Measurements from ENCODE around the gene WDR1.
A peak's percentile ranks its signal among the peaks of the same experiment; 100 is the strongest.

Gene WDR1

GRCh38 chr4:10097906-10098779, 18.5 kb downstream of the WDR1 start:
- DNase-seq, result no peak

- no peak for DNase-seq
These were observed 19.6 kb downstream of the WDR1 start for GRCh38 chr4:10096978-10097335.

GRCh38 chr4:10096201-10096977, 20.2 kb downstream of the WDR1 start:
- peak; percentile 17 to 65 (median 48) for DNase-seq

GRCh38 chr4:10095296-10095991, 21.2 kb downstream of the WDR1 start:
- no peak for DNase-seq

GRCh38 chr4:10094841-10095240, 21.8 kb downstream of the WDR1 start:
- no peak for DNase-seq

- DNase-seq, result no peak
These were observed 22.6 kb downstream of the WDR1 start for GRCh38 chr4:10093801-10094552.

- DNase-seq, result no peak
These were observed 23.4 kb downstream of the WDR1 start for GRCh38 chr4:10093271-10093621.

GRCh38 chr4:10092481-10093270, 23.9 kb downstream of the WDR1 start:
- no peak for DNase-seq

- DNase-seq, result no peak
These were observed 24.9 kb downstream of the WDR1 start for GRCh38 chr4:10091531-10092181.

- no peak for DNase-seq
These were observed 25.9 kb downstream of the WDR1 start for GRCh38 chr4:10090467-10091250.

GRCh38 chr4:10089346-10089745, 27.3 kb downstream of the WDR1 start:
- no peak for DNase-seq

GRCh38 chr4:10088135-10089010, 28.2 kb downstream of the WDR1 start:
- no peak for DNase-seq

GRCh38 chr4:10087152-10087791, 29.3 kb downstream of the WDR1 start:
- DNase-seq, result no peak

- DNase-seq, result no peak
These were observed 30.0 kb downstream of the WDR1 start for GRCh38 chr4:10086506-10087120.

- no peak for DNase-seq
These were observed 30.6 kb downstream of the WDR1 start for GRCh38 chr4:10085828-10086505.

GRCh38 chr4:10085386-10085785, 31.2 kb downstream of the WDR1 start:
- DNase-seq, result no peak

- DNase-seq, result no peak
These were observed 31.8 kb downstream of the WDR1 start for GRCh38 chr4:10084651-10085358.

Measured in activated naive CD4-positive, alpha-beta T cell (primary cell).